CD4-positive, CD25-positive, alpha-beta regulatory T cell (primary cell): Measurements from ENCODE around the gene SPATA2L. TPM values are rescaled to one million over a fixed set of nuclear protein-coding genes. Genes with fewer than 3 reads are reported as not detected.

Experiments
- ATAC-seq, 2 donors: fragments of 150-1000 bp; cut with Tn5 transposase; one replicate each; pipeline ENCODE4 v1.10.0; 2021; ENCODE audit warnings: low read depth in 2 of 2, moderate number of reproducible peaks in 2 of 2, moderate library complexity in 1 of 2
- DNase-seq, 3 donors: peaks; one replicate each; pipeline versions ENCODE4 v3.0.0 to v3.0.0-alpha.2; 2012 to 2022; ENCODE audit warnings: mixed read lengths in 1 of 3
- H3K27ac ChIP-seq: one replicate; pipeline ENCODE4 v1.7.0; 2013; ENCODE audit warnings: mild to moderate bottlenecking, low read length; ENCODE audit not compliant: insufficient read depth, poor library complexity, severe bottlenecking
- H3K27me3 ChIP-seq: one replicate; pipeline ENCODE4 v1.7.0; 2013; ENCODE audit warnings: low read length; ENCODE audit not compliant: control insufficient read depth, insufficient read depth
- H3K36me3 ChIP-seq: one replicate; pipeline ENCODE4 v1.7.0; 2013; ENCODE audit warnings: mild to moderate bottlenecking, low read length, moderate library complexity; ENCODE audit not compliant: control insufficient read depth, insufficient read depth
- H3K4me1 ChIP-seq: 2 replicates; pipeline ENCODE4 v1.7.0; 2013; ENCODE audit warnings: mild to moderate bottlenecking, low read length; ENCODE audit not compliant: insufficient read depth, control insufficient read depth, poor library complexity, severe bottlenecking
- H3K4me3 ChIP-seq: one replicate; pipeline ENCODE4 v1.7.0; 2013; ENCODE audit warnings: low read depth, mild to moderate bottlenecking, low read length, moderate library complexity
- H3K9me3 ChIP-seq, 2 experiments: 1 replicate in 1 of 2; 2 replicates in 1 of 2; pipeline ENCODE4 v1.7.0; 2013; ENCODE audit warnings: low read length in 2 of 2, mild to moderate bottlenecking in 1 of 2, moderate library complexity in 1 of 2; ENCODE audit not compliant: control insufficient read depth in 2 of 2
- H3K27ac Mint-ChIP-seq, 3 donors: one replicate each; pipeline ENCODE4 v1.8.0; 2020 to 2022; ENCODE audit warnings: mild to moderate bottlenecking in 3 of 3, mixed read lengths in 3 of 3, moderate library complexity in 2 of 3
- H3K27me3 Mint-ChIP-seq: one replicate; pipeline ENCODE4 v1.8.0; 2022; ENCODE audit warnings: mild to moderate bottlenecking, mixed read lengths
- H3K36me3 Mint-ChIP-seq: one replicate; pipeline ENCODE4 v1.8.0; 2020; ENCODE audit warnings: mixed read lengths
- H3K4me1 Mint-ChIP-seq, 4 donors: one replicate each; pipeline ENCODE4 v1.8.0; 2020 to 2022; ENCODE audit warnings: mixed read lengths in 4 of 4, mild to moderate bottlenecking in 1 of 4
- H3K4me3 Mint-ChIP-seq, 4 donors: one replicate each; pipeline ENCODE4 v1.8.0; 2020 to 2022; ENCODE audit warnings: mild to moderate bottlenecking in 4 of 4, mixed read lengths in 4 of 4, moderate library complexity in 3 of 4
- H3K9me3 Mint-ChIP-seq, 7 donors: one replicate each; pipeline ENCODE4 v1.8.0; 2020 to 2022; ENCODE audit warnings: mixed read lengths in 7 of 7, mild to moderate bottlenecking in 3 of 7, moderate library complexity in 2 of 7
- polyA plus RNA-seq, 4 donors: library from polyadenylated mRNA; unstranded; fragments of 300-500 nt; fragmentation: Illumina TruSeq; gene quantifications; one replicate each; pipeline ENCODE4 v1.2.3, GENCODE V29; 2021
- total RNA-seq: library from RNA; stranded (reverse); gene quantifications from one replicate; pipeline ENCODE4 v1.2.3, GENCODE V29; 2022

SPATA2L gene
- total and polyA plus RNA-seq, 5 donors from 2014 or later = 5.6 to 15.6 (median 8.4) TPM

GRCh38 chr16:89716916-89717687 lies 15.6 kb upstream of the SPATA2L start:
- peaks cover 0 to 23% (median 4%) of the 10 kb centered on the region in 4 donors for H3K4me1 Mint-ChIP-seq
- ATAC-seq = no peak
- H3K27me3 Mint-ChIP-seq = peaks cover 4% of the 10 kb centered on the region
- peak overlapping the region in 1 of 3 donors; percentile 38 for H3K27ac Mint-ChIP-seq
- H3K27ac ChIP-seq = no peak overlapping the region
- H3K36me3 Mint-ChIP-seq = peaks cover 4% of the 10 kb centered on the region
- no peak for DNase-seq
- H3K9me3 ChIP-seq = no peaks in the 10 kb centered on the region
- H3K4me3 ChIP-seq = no peak overlapping the region
- no peaks in the 10 kb centered on the region for H3K27me3 ChIP-seq
- peaks cover 0 to 2% (median 0%) of the 10 kb centered on the region in 7 donors for H3K9me3 Mint-ChIP-seq
- H3K4me1 ChIP-seq = peaks cover 22% of the 10 kb centered on the region
- H3K36me3 ChIP-seq = no peaks in the 10 kb centered on the region
- H3K4me3 Mint-ChIP-seq = peak overlapping the region in 1 of 4 donors; percentile 28

DNA sequence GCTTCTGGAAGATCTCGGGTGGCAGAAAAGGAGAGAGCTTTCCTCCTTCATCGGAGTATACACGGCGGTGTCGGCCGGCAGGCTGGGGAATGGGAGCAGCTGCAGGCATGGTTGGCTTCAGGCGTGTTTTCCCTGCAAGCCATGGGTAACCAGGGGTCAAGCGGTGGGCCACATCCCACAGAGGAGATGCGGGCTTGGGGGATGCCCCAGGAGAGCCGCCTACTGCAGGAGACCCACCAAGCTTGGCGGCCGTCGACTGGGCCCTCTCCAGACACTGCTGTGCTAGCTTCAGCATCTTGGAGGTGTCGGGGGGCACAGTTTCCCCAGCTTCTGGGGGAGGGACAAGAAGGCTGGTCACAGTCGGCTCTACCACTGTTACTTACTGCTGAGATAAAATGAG lies 15.0 kb upstream of the SPATA2L start:
- DNase-seq = no peak
- no peaks in the 10 kb centered on the region for H3K36me3 ChIP-seq
- peaks cover 28% of the 10 kb centered on the region for H3K4me1 ChIP-seq
- no peak for ATAC-seq
- no peak overlapping the region for H3K4me3 ChIP-seq
- Mint-ChIP-seq H3K9me3 (peaks cover 0 to 2% (median 0%) of the 10 kb centered on the region in 7 donors), H3K27ac (no peak overlapping the region), H3K36me3 (peaks cover 4% of the 10 kb centered on the region), H3K4me3 (no peak overlapping the region), H3K4me1 (peaks cover 0 to 23% (median 4%) of the 10 kb centered on the region in 4 donors), H3K27me3 (peaks cover 4% of the 10 kb centered on the region)
- H3K9me3 ChIP-seq = no peaks in the 10 kb centered on the region
- H3K27ac ChIP-seq = no peak overlapping the region
- no peaks in the 10 kb centered on the region for H3K27me3 ChIP-seq

GRCh38 chr16:89712274-89712781 lies 10.8 kb upstream of the SPATA2L start:
- H3K36me3 ChIP-seq = no peaks in the 10 kb centered on the region
- DNase-seq (no peak), ATAC-seq (no peak)
- no peaks in the 10 kb centered on the region for H3K27me3 ChIP-seq
- H3K9me3 Mint-ChIP-seq = peaks cover 0 to under 1% (median 0%) of the 10 kb centered on the region in 7 donors
- H3K27ac Mint-ChIP-seq = no peak overlapping the region
- peak overlapping the region in 3 of 4 donors; percentile 19 to 72 (median 41) for H3K4me3 Mint-ChIP-seq
- H3K9me3 ChIP-seq = no peaks in the 10 kb centered on the region
- H3K4me1 Mint-ChIP-seq = peaks cover 0 to 8% (median 0%) of the 10 kb centered on the region in 4 donors
- H3K4me3 ChIP-seq = no peak overlapping the region
- H3K27ac ChIP-seq = no peak overlapping the region
- peaks cover 4% of the 10 kb centered on the region for H3K36me3 Mint-ChIP-seq
- H3K27me3 Mint-ChIP-seq = no peaks in the 10 kb centered on the region
- peaks cover 11% of the 10 kb centered on the region for H3K4me1 ChIP-seq

DNA sequence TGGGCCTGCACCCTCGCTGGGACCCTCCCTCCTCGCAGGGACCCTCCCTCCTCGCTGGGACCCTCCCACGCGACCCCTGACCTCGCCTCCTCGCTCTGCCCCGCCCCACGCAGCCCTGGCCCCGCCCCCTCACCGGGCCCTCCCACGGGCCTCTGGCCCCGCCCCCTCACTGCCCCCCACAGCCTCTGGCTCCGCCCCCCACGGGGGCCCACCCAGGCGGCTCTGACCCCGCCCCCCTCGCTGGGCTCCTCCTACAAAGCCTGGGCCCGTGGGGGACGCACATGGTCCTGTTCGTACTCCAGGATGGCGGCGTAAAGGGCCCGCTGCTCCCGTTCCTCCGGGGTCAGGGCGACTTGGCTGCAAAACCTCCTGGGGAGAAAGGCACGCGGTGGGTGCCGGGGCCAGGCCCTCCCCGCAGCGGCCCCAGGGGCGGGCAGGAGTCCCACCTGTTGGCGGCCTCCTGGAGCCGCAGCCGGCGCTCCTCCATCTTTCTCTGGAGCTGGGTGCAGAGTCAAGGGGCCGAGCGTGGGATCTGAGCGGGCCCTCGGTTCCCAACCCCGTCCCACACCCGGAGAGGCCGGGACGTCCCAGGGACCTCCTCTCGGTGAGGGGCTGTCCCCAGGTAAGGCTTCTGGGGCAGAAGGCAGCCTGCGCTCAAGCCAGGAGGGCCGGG lies 10.2 kb upstream of the SPATA2L start:
- Histone ChIP-seq H3K27ac (no peak overlapping the region), H3K9me3 (no peaks in the 10 kb centered on the region)
- H3K27ac Mint-ChIP-seq = no peak overlapping the region

GRCh38 chr16:89710709-89711564 lies 9.4 kb upstream of the SPATA2L start:
- Histone ChIP-seq H3K9me3 (no peaks in the 10 kb centered on the region), H3K27ac (no peak overlapping the region), H3K36me3 (no peaks in the 10 kb centered on the region), H3K4me3 (no peak overlapping the region), H3K27me3 (no peaks in the 10 kb centered on the region), H3K4me1 (peaks cover 16% of the 10 kb centered on the region)
- DNase-seq (no peak), ATAC-seq (no peak)
- H3K36me3 Mint-ChIP-seq = peaks cover 4% of the 10 kb centered on the region
- no peak overlapping the region for H3K4me3 Mint-ChIP-seq
- no peaks in the 10 kb centered on the region for H3K9me3 Mint-ChIP-seq
- peaks cover 0 to 15% (median 3%) of the 10 kb centered on the region in 4 donors for H3K4me1 Mint-ChIP-seq
- no peak overlapping the region for H3K27ac Mint-ChIP-seq
- H3K27me3 Mint-ChIP-seq = no peaks in the 10 kb centered on the region

More for the DNA sequence above, 10.2 kb upstream of the SPATA2L start:
- Histone ChIP-seq H3K4me1 (peaks cover 11% of the 10 kb centered on the region), H3K4me3 (no peak overlapping the region), H3K36me3 (no peaks in the 10 kb centered on the region), H3K27me3 (no peaks in the 10 kb centered on the region)
- H3K4me3 Mint-ChIP-seq = peak overlapping the region in 2 of 4 donors; percentile 41 to 72
- DNase-seq (peak; percentile 62 to 71 (median 68)), ATAC-seq (peak; percentile 71 to 72)
- peaks cover 0 to 8% (median 0%) of the 10 kb centered on the region in 4 donors for H3K4me1 Mint-ChIP-seq
- H3K9me3 Mint-ChIP-seq = no peaks in the 10 kb centered on the region
- H3K27me3 Mint-ChIP-seq = no peaks in the 10 kb centered on the region
- peaks cover 4% of the 10 kb centered on the region for H3K36me3 Mint-ChIP-seq

GRCh38 chr16:89709716-89710432 lies 8.4 kb upstream of the SPATA2L start:
- ATAC-seq (no peak), DNase-seq (no peak)
- Histone ChIP-seq H3K27me3 (no peaks in the 10 kb centered on the region), H3K4me3 (no peak overlapping the region), H3K4me1 (peaks cover 19% of the 10 kb centered on the region), H3K36me3 (no peaks in the 10 kb centered on the region), H3K9me3 (no peaks in the 10 kb centered on the region), H3K27ac (no peak overlapping the region)
- Mint-ChIP-seq H3K27me3 (no peaks in the 10 kb centered on the region), H3K27ac (peak overlapping the region in 1 of 3 donors; percentile 56), H3K9me3 (no peaks in the 10 kb centered on the region), H3K36me3 (peaks cover 2% of the 10 kb centered on the region), H3K4me1 (peaks cover 0 to 16% (median 5%) of the 10 kb centered on the region in 4 donors), H3K4me3 (peak overlapping the region in 3 of 4 donors; percentile 47 to 75 (median 52))

- ATAC-seq (no peak), DNase-seq (no peak)
- Mint-ChIP-seq H3K4me1 (peaks cover 0 to 15% (median 5%) of the 10 kb centered on the region in 4 donors), H3K9me3 (no peaks in the 10 kb centered on the region), H3K27ac (no peak overlapping the region), H3K27me3 (no peaks in the 10 kb centered on the region), H3K36me3 (no peaks in the 10 kb centered on the region), H3K4me3 (peak overlapping the region in 1 of 4 donors; percentile 15)
- Histone ChIP-seq H3K4me3 (no peak overlapping the region), H3K9me3 (no peaks in the 10 kb centered on the region), H3K27ac (no peak overlapping the region), H3K36me3 (no peaks in the 10 kb centered on the region), H3K27me3 (no peaks in the 10 kb centered on the region), H3K4me1 (peaks cover 19% of the 10 kb centered on the region)
Observed at GRCh38 chr16:89709166-89709565, 7.7 kb upstream of the SPATA2L start.
